Karpas-422 (cell line): ENCODE measurements around the gene ARL4C. TPM values are rescaled to one million over a fixed set of nuclear protein-coding genes. Genes with fewer than 3 reads are reported as not detected.

Experiments used
- DNase-seq: peaks from one replicate; pipeline ENCODE4 v3.0.0-alpha.2; 2015
- H2AFZ ChIP-seq: fragments of 200-600 bp; sonication (generic); 2 replicates; pipeline ENCODE4 v1.6.1; 2014; ENCODE audit warnings: antibody characterized with exemption, low read length, mixed read lengths
- H3K27ac ChIP-seq: fragments of 200-600 bp; sonication (generic); 2 replicates; pipeline ENCODE4 v1.5.1; 2014; ENCODE audit warnings: mild to moderate bottlenecking, low read length, moderate library complexity
- H3K27me3 ChIP-seq: fragments of 200-600 bp; sonication (generic); 2 replicates; pipeline ENCODE4 v1.6.1; 2014; ENCODE audit warnings: low read length, mixed read lengths
- H3K36me3 ChIP-seq: fragments of 200-600 bp; sonication (generic); 2 replicates; pipeline ENCODE4 v1.6.1; 2014; ENCODE audit warnings: low read length, mixed read lengths; ENCODE audit not compliant: insufficient read depth
- H3K4me1 ChIP-seq: fragments of 200-600 bp; sonication (generic); 2 replicates; pipeline ENCODE4 v1.6.1; 2014; ENCODE audit warnings: mild to moderate bottlenecking, low read length, mixed read lengths
- H3K4me2 ChIP-seq: fragments of 200-600 bp; sonication (generic); 2 replicates; pipeline ENCODE4 v1.6.1; 2014; ENCODE audit warnings: low read length, low read depth, mild to moderate bottlenecking; ENCODE audit not compliant: poor library complexity, severe bottlenecking
- H3K4me3 ChIP-seq: fragments of 200-600 bp; sonication (generic); 2 replicates; pipeline ENCODE4 v1.5.1; 2014; ENCODE audit warnings: mild to moderate bottlenecking, antibody characterized with exemption, low read length, mixed read lengths
- H3K79me2 ChIP-seq: fragments of 200-600 bp; sonication (generic); 2 replicates; pipeline ENCODE4 v1.6.1; 2014; ENCODE audit warnings: mild to moderate bottlenecking, low read length, mixed read lengths
- H3K9ac ChIP-seq: fragments of 200-600 bp; sonication (generic); 2 replicates; pipeline ENCODE4 v1.6.0; 2014; ENCODE audit warnings: low read length
- H3K9me2 ChIP-seq: fragments of 200-600 bp; sonication (generic), shearing (Covaris generic); replicated peaks from 2 replicates; pipeline ENCODE4 v1.6.0; 2014; ENCODE audit warnings: mild to moderate bottlenecking, low read length, moderate library complexity; ENCODE audit not compliant: insufficient read depth
- H3K9me3 ChIP-seq: fragments of 300-700, 200-600 bp; sonication (generic); 2 replicates; pipeline ENCODE4 v1.6.1; 2014; ENCODE audit warnings: low read length, mixed read lengths
- H4K20me1 ChIP-seq: fragments of 200-600 bp; sonication (generic); 2 replicates; pipeline ENCODE4 v1.6.1; 2014; ENCODE audit warnings: mild to moderate bottlenecking, antibody characterized with exemption, low read length, low read depth; ENCODE audit not compliant: insufficient read depth
- total RNA-seq: library from RNA; depleted of rRNA; stranded (reverse); fragments of >200 nt; shearing (Covaris generic); gene quantifications from 2 replicates; pipeline ENCODE4 v1.2.3, GENCODE V29; 2014; ENCODE audit warnings: low replicate concordance

The ARL4C gene
- total RNA-seq, 1 experiment from 2014 or later = not detected

GRCh38 chr2:234533626-234534025, 36.7 kb upstream of the ARL4C start:
- no peaks in the 10 kb centered on the region for H3K9me2 ChIP-seq
- no peaks in the 10 kb centered on the region for H3K4me1 ChIP-seq
- H2AFZ ChIP-seq = no peak overlapping the region
- no peak overlapping the region for H3K4me3 ChIP-seq
- no peaks in the 10 kb centered on the region for H3K36me3 ChIP-seq
- H3K9ac ChIP-seq = no peak overlapping the region
- H3K27ac ChIP-seq = no peak overlapping the region
- H3K9me3 ChIP-seq = no peaks in the 10 kb centered on the region
- peaks cover 7% of the 10 kb centered on the region; the same call in 1 of the 2 replicates for H3K27me3 ChIP-seq
- no peaks in the 10 kb centered on the region for H4K20me1 ChIP-seq
- DNase-seq = no peak
- H3K79me2 ChIP-seq = no peaks in the 10 kb centered on the region
- no peak overlapping the region for H3K4me2 ChIP-seq

GRCh38 chr2:234528410-234529148, 31.7 kb upstream of the ARL4C start:
- Histone ChIP-seq H3K79me2 (no peaks in the 10 kb centered on the region), H3K4me1 (no peaks in the 10 kb centered on the region), H4K20me1 (no peaks in the 10 kb centered on the region), H2AFZ (no peak overlapping the region), H3K27ac (no peak overlapping the region), H3K9me3 (no peaks in the 10 kb centered on the region), H3K9me2 (no peaks in the 10 kb centered on the region), H3K36me3 (no peaks in the 10 kb centered on the region), H3K4me2 (no peak overlapping the region), H3K27me3 (no peaks in the 10 kb centered on the region), H3K9ac (no peak overlapping the region), H3K4me3 (no peak overlapping the region)
- no peak for DNase-seq

- Histone ChIP-seq H2AFZ (no peak overlapping the region), H3K4me1 (no peaks in the 10 kb centered on the region), H4K20me1 (no peaks in the 10 kb centered on the region), H3K27me3 (no peaks in the 10 kb centered on the region), H3K27ac (no peak overlapping the region), H3K4me3 (no peak overlapping the region), H3K36me3 (no peaks in the 10 kb centered on the region), H3K9me3 (no peaks in the 10 kb centered on the region), H3K4me2 (no peak overlapping the region), H3K9me2 (no peaks in the 10 kb centered on the region), H3K9ac (no peak overlapping the region), H3K79me2 (no peaks in the 10 kb centered on the region)
- DNase-seq = no peak
Measured at GRCh38 chr2:234526711-234527110, 29.8 kb upstream of the ARL4C start.

GRCh38 chr2:234521536-234521935, 24.7 kb upstream of the ARL4C start:
- Histone ChIP-seq H2AFZ (no peak overlapping the region), H3K36me3 (no peaks in the 10 kb centered on the region), H3K4me1 (no peaks in the 10 kb centered on the region), H3K9me3 (no peaks in the 10 kb centered on the region), H3K27me3 (no peaks in the 10 kb centered on the region), H3K79me2 (no peaks in the 10 kb centered on the region), H3K9me2 (no peaks in the 10 kb centered on the region), H3K9ac (no peak overlapping the region), H3K4me3 (no peak overlapping the region), H3K4me2 (no peak overlapping the region), H3K27ac (no peak overlapping the region), H4K20me1 (no peaks in the 10 kb centered on the region)
- DNase-seq = no peak

- H3K9me3 ChIP-seq = no peaks in the 10 kb centered on the region
- H3K79me2 ChIP-seq = no peaks in the 10 kb centered on the region
- no peak overlapping the region for H2AFZ ChIP-seq
- H3K9me2 ChIP-seq = no peaks in the 10 kb centered on the region
- no peak overlapping the region for H3K4me2 ChIP-seq
- no peaks in the 10 kb centered on the region for H3K27me3 ChIP-seq
- no peak overlapping the region for H3K27ac ChIP-seq
- no peaks in the 10 kb centered on the region for H4K20me1 ChIP-seq
- no peak overlapping the region for H3K4me3 ChIP-seq
- H3K4me1 ChIP-seq = no peaks in the 10 kb centered on the region
- DNase-seq = no peak
- H3K9ac ChIP-seq = no peak overlapping the region
- no peaks in the 10 kb centered on the region for H3K36me3 ChIP-seq
Measured at GRCh38 chr2:234518986-234519642, 22.2 kb upstream of the ARL4C start.

GRCh38 chr2:234517971-234518370, 21.1 kb upstream of the ARL4C start:
- no peaks in the 10 kb centered on the region for H3K9me2 ChIP-seq
- H4K20me1 ChIP-seq = no peaks in the 10 kb centered on the region
- no peak overlapping the region for H3K4me3 ChIP-seq
- no peaks in the 10 kb centered on the region for H3K79me2 ChIP-seq
- H3K4me1 ChIP-seq = no peaks in the 10 kb centered on the region
- H3K36me3 ChIP-seq = no peaks in the 10 kb centered on the region
- H3K27ac ChIP-seq = no peak overlapping the region
- DNase-seq = no peak
- no peak overlapping the region for H3K9ac ChIP-seq
- no peak overlapping the region for H2AFZ ChIP-seq
- no peaks in the 10 kb centered on the region for H3K9me3 ChIP-seq
- H3K27me3 ChIP-seq = no peaks in the 10 kb centered on the region
- no peak overlapping the region for H3K4me2 ChIP-seq

- Histone ChIP-seq H3K9ac (no peak overlapping the region), H3K36me3 (no peaks in the 10 kb centered on the region), H4K20me1 (no peaks in the 10 kb centered on the region), H3K4me3 (no peak overlapping the region), H3K9me3 (no peaks in the 10 kb centered on the region), H3K79me2 (no peaks in the 10 kb centered on the region), H3K27me3 (no peaks in the 10 kb centered on the region), H3K27ac (no peak overlapping the region), H3K9me2 (no peaks in the 10 kb centered on the region), H2AFZ (no peak overlapping the region), H3K4me2 (no peak overlapping the region), H3K4me1 (no peaks in the 10 kb centered on the region)
- DNase-seq = no peak
Measured at GRCh38 chr2:234514873-234515638, 18.2 kb upstream of the ARL4C start.

GRCh38 chr2:234514099-234514498, 17.2 kb upstream of the ARL4C start:
- Histone ChIP-seq H3K4me1 (no peaks in the 10 kb centered on the region), H3K79me2 (no peaks in the 10 kb centered on the region), H3K4me3 (no peak overlapping the region), H3K9me2 (no peaks in the 10 kb centered on the region), H3K9ac (no peak overlapping the region), H3K27ac (no peak overlapping the region), H3K4me2 (no peak overlapping the region), H3K9me3 (no peaks in the 10 kb centered on the region), H2AFZ (no peak overlapping the region), H3K36me3 (no peaks in the 10 kb centered on the region), H3K27me3 (no peaks in the 10 kb centered on the region), H4K20me1 (no peaks in the 10 kb centered on the region)
- DNase-seq = no peak
